Tibial nerve (tissue), 4 donors: ENCODE data around the gene TXNDC2.

Experiments
- EP300 ChIP-seq, 2 donors: sonication (generic); formaldehyde crosslinking; IDR thresholded peaks; one replicate each; pipeline ENCODE4 v1.6.1; 2017; ENCODE audit warnings: antibody characterized with exemption in 2 of 2, mild to moderate bottlenecking in 1 of 2
- POLR2A ChIP-seq, 2 donors: fragments of 450-650 bp; IDR thresholded peaks; one replicate each; pipeline ENCODE4 v1.6.1; 2017; ENCODE audit warnings: antibody characterized with exemption in 2 of 2, mild to moderate bottlenecking in 2 of 2, moderate library complexity in 2 of 2
- TF ChIP-seq, protein P1 (sequence below), 5 experiments: fragments of 200-600 bp in 3 of 5; fragments of 450-650 bp in 2 of 5; sonication (generic) in 3 of 5; IDR thresholded peaks; one replicate each; pipeline ENCODE4 v1.5.1; 2016 to 2019; ENCODE audit warnings: antibody characterized with exemption in 5 of 5, mild to moderate bottlenecking in 3 of 5, moderate library complexity in 2 of 5

DNA sequence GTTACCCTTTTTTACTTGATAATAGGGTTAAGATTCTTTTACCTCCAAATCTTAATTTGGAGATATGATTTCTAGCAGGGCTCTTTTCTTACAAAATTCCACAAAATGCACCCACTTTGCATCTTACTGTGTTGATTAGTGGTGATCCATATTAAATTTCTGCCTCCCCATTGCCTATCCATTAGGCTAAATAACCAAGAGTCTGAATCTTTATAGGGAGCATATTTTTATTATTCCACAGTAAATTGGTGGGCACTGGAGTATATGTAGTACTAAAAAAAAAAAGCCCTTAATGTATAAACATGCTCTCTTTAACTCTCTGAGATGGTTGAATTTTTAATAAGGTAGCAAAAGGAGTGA is 8.1 kb upstream of the TXNDC2 start:
- TF ChIP-seq, protein P1, sequence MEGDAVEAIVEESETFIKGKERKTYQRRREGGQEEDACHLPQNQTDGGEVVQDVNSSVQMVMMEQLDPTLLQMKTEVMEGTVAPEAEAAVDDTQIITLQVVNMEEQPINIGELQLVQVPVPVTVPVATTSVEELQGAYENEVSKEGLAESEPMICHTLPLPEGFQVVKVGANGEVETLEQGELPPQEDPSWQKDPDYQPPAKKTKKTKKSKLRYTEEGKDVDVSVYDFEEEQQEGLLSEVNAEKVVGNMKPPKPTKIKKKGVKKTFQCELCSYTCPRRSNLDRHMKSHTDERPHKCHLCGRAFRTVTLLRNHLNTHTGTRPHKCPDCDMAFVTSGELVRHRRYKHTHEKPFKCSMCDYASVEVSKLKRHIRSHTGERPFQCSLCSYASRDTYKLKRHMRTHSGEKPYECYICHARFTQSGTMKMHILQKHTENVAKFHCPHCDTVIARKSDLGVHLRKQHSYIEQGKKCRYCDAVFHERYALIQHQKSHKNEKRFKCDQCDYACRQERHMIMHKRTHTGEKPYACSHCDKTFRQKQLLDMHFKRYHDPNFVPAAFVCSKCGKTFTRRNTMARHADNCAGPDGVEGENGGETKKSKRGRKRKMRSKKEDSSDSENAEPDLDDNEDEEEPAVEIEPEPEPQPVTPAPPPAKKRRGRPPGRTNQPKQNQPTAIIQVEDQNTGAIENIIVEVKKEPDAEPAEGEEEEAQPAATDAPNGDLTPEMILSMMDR (IDR thresholded peaks at IDR 0.05), result no peak
- TF ChIP-seq EP300 (IDR thresholded peaks at IDR 0.05) (no peak), POLR2A (IDR thresholded peaks at IDR 0.05) (no peak)
